K562 (cell line): ENCODE measurements around the gene SLA2. TPM values are rescaled to one million over a fixed set of nuclear protein-coding genes. Genes with fewer than 3 reads are reported as not detected.
A peak's percentile ranks its signal among the peaks of the same experiment; 100 is the strongest.

ENCODE experiments used
- ADNP ChIP-seq: fragments of 200-800 bp; sonication (Bioruptor generic); IDR thresholded peaks from 2 replicates; pipeline ENCODE4 v1.6.1; 2016; ENCODE audit warnings: missing genetic modification characterization, missing compliant biosample characterization
- AFF4 ChIP-seq: sonication (generic); formaldehyde crosslinking; IDR thresholded peaks from 2 replicates; pipeline ENCODE4 v1.8.0; 2023; ENCODE audit warnings: mild to moderate bottlenecking, missing genetic modification reagents
- CBX5 ChIP-seq: IDR thresholded peaks from 2 replicates; pipeline ENCODE4 v1.6.1; 2014; ENCODE audit warnings: low read depth, borderline replicate concordance
- CSDE1 ChIP-seq, 2 experiments: fragments of 450-650 bp; IDR thresholded peaks; 2 replicates each; pipeline ENCODE4 v1.6.1; 2016; ENCODE audit warnings: mild to moderate bottlenecking in 1 of 2
- DEAF1 ChIP-seq: fragments of 450-650 bp; formaldehyde crosslinking; IDR thresholded peaks from 2 replicates; pipeline ENCODE4 v1.4.0; 2020; ENCODE audit warnings: mild to moderate bottlenecking, moderate library complexity
- DPF2 ChIP-seq: fragments of 450-650 bp; IDR thresholded peaks from 2 replicates; pipeline ENCODE4 v1.6.1; 2016
- E2F4 ChIP-seq: sonication (generic); formaldehyde crosslinking; IDR thresholded peaks from 2 replicates; pipeline ENCODE4 v1.8.0; 2022; ENCODE audit warnings: mild to moderate bottlenecking, low read depth, missing genetic modification reagents
- E2F5 ChIP-seq: sonication (generic); formaldehyde crosslinking; IDR thresholded peaks from 2 replicates; pipeline ENCODE4 v1.8.0; 2022; ENCODE audit warnings: mild to moderate bottlenecking, missing genetic modification reagents
- HDAC1 ChIP-seq, 2 experiments: fragments of 450-650 bp; IDR thresholded peaks; 2 replicates each; pipeline ENCODE4 v1.6.1; 2016 to 2017; ENCODE audit warnings: inconsistent platforms in 1 of 2, mild to moderate bottlenecking in 1 of 2, moderate library complexity in 1 of 2
- KAT8 ChIP-seq: fragments of 450-650 bp; IDR thresholded peaks from 2 replicates; pipeline ENCODE4 v1.6.1; 2016; ENCODE audit warnings: low read depth, mild to moderate bottlenecking
- MECOM ChIP-seq: fragments of 250-450 bp; sonication (Bioruptor Pico); IDR thresholded peaks from 2 replicates; pipeline ENCODE4 v1.8.0; 2022; ENCODE audit warnings: inconsistent platforms
- NR2C1 ChIP-seq, 2 experiments: fragments of 450-650 bp; IDR thresholded peaks; 2 replicates each; pipeline ENCODE4 v1.6.1; 2017; ENCODE audit warnings: mild to moderate bottlenecking in 2 of 2, antibody characterized with exemption in 1 of 2, inconsistent platforms in 1 of 2, missing compliant biosample characterization in 1 of 2, missing genetic modification characterization in 1 of 2
- PCBP2 ChIP-seq: fragments of 200-400 bp; formaldehyde crosslinking; IDR thresholded peaks from 2 replicates; pipeline ENCODE4 v1.6.1; 2018; ENCODE audit warnings: low read length, low read depth, mild to moderate bottlenecking, moderate library complexity; ENCODE audit not compliant: poor library complexity, severe bottlenecking
- SIX5 ChIP-seq, 2 experiments: IDR thresholded peaks; 2 replicates each; pipeline ENCODE4 v1.6.1; 2011; ENCODE audit warnings: low read length in 2 of 2, borderline replicate concordance in 1 of 2, low read depth in 1 of 2, mild to moderate bottlenecking in 1 of 2, moderate library complexity in 1 of 2; ENCODE audit not compliant: insufficient read depth in 1 of 2
- SLC30A9 ChIP-seq: fragments of 250-450 bp; sonication (Bioruptor Pico); IDR thresholded peaks from 2 replicates; pipeline ENCODE4 v1.8.0; 2022; ENCODE audit warnings: mild to moderate bottlenecking, moderate library complexity
- SRF ChIP-seq, 2 experiments: fragments of 250-450, 450-650 bp in 1 of 2; sonication (Bioruptor Pico) in 1 of 2; sonication (generic) in 1 of 2; formaldehyde crosslinking; IDR thresholded peaks; 2 replicates each; pipeline versions ENCODE4 v1.5.0 to v1.5.1; 2020 to 2022; ENCODE audit warnings: mild to moderate bottlenecking in 1 of 2, missing genetic modification reagents in 1 of 2
- SUPT5H ChIP-seq: fragments of 450-650 bp; IDR thresholded peaks from 2 replicates; pipeline ENCODE4 v1.6.1; 2016
- ZNF277 ChIP-seq: fragments of 250-450 bp; sonication (Bioruptor Pico); IDR thresholded peaks from 2 replicates; pipeline ENCODE4 v1.8.0; 2022; ENCODE audit warnings: inconsistent platforms, mild to moderate bottlenecking, moderate library complexity, borderline replicate concordance
- ZNF311 ChIP-seq: fragments of 250-450 bp; sonication (Bioruptor Pico); IDR thresholded peaks from 2 replicates; pipeline ENCODE4 v1.4.0; 2020; ENCODE audit warnings: mild to moderate bottlenecking, moderate library complexity
- polyA plus RNA-seq, 8 experiments: library from polyadenylated mRNA; depleted of rRNA in 4 of 8; stranded (reverse) in 5 of 8; unstranded in 3 of 8; fragments of >200 nt; fragmentation: Nextera tagmentation in 2 of 8; fragmentation: Illumina TruSeq in 1 of 8; extraction: Ambion mirVana in 2 of 8; extraction: Trizol in 1 of 8; gene quantifications; 2 replicates each; pipeline versions ENCODE4 v1.2.1 to v1.2.3, GENCODE V29; 2011 to 2014; ENCODE audit warnings: inconsistent platforms in 1 of 8, missing spikeins in 1 of 8
- total RNA-seq, 7 experiments: library from RNA; depleted of rRNA in 6 of 7; stranded (reverse); fragments of >200 nt in 6 of 7; fragmentation: Illumina TruSeq in 2 of 7; extraction: Trizol in 2 of 7; gene quantifications; 2 replicates each; pipeline versions ENCODE4 v1.2.1 to v1.2.3, GENCODE V29; 2011 to 2021; ENCODE audit warnings: low replicate concordance in 1 of 7

Gene SLA2
- total and polyA plus RNA-seq, 9 of the 15 experiments (the other 6 are each of a cell fraction or from before 2014, with no cell fraction given), result 0.07 TPM; not detected in 7

GRCh38 chr20:36573103-36573797 lies 72.7 kb downstream of the SLA2 start, which contains the start of gene TGIF2 (continued):
- TF ChIP-seq MECOM (CRISPR knock-in tag) (0 out of 2 replicates have a peak, but pooled peaks have one; percentile 10), ZNF277 (CRISPR knock-in tag) (no peak), DPF2 (peak; percentile 46), ADNP (tag) (no peak), SUPT5H (peak; percentile 70), CSDE1 (IDR thresholded peaks at IDR 0.05) (no peak), PCBP2 (no peak), SIX5 (IDR thresholded peaks at IDR 0.05; ENCODE audit: borderline replicate concordance in 1 of 2, insufficient read depth in 1 of 2, low read depth in 1 of 2, low read length in 2 of 2) (no peak), ZNF311 (CRISPR knock-in tag) (no peak), DEAF1 (CRISPR knock-in tag) (no peak), E2F4 (CRISPR knock-in tag) (0 out of 2 replicates have a peak, but pooled peaks have one; percentile 50), AFF4 (no peak), CBX5 (no peak), HDAC1 (IDR thresholded peaks at IDR 0.05) (0 out of 4 replicates have a peak, but pooled peaks of 1 of the 2 experiments have one; percentile 24), E2F5 (CRISPR knock-in tag) (no peak), KAT8 (no peak), SLC30A9 (no peak), SRF (CRISPR knock-in tag; IDR thresholded peaks at IDR 0.05) (no peak), NR2C1 (IDR thresholded peaks at IDR 0.05) (no peak), NR2C1 (tag; IDR thresholded peaks at IDR 0.05) (no peak)
